NCI-H526 treated with DMSO at 0.1 percent for 48 hours (cell line): Measurements from ENCODE around the gene IL23R.

ENCODE experiments used
- DNase-seq: peaks from one replicate; lab custom pipeline; 2025; lab: John Stamatoyannopoulos, UW

The IL23R gene

DNA sequence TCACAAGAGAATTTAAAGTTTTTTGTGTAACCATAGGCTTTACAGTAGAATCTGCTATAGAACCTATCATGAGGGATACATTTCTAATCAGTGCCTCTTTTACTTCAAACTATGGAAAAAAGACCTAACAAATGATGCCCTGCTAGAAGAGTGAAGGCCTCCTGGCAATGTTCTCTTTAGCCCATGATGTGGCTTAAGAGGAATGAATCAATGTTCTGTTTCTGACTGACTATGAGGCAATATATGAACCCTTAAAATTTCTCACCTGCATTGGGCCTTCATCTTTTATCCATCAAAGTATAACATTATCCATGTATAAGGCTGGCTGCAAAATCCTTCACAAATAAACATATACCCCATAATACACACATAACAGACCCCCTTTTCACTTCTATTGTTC lies 75.8 kb downstream of the IL23R start:
- DNase-seq: no peak

DNA sequence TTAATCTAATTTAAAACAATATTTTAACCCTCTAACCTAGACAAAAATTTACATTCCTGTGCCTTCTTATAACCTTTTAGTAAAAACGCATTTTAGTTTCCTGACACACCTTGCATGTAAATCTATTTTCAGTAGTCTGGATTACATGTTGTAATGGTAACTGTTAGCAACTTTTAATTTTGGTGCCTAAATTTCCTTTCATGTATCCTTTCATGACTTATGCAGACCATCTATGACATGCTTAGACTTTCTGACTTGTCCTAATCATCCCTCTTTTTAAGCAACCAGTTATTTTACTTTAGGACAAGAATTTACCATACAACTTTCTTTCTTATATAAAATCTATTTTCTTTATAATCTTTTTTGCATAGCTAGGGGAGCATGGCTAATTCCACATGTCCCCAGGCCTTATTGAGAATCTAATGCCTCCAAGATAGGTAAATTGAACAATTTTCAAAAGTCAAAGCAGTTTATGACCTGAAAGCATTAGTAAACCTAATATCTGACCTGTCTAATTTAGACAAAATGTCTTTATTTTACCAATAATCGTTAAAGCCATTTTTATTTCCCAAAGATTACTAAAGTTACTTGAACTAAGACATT lies 83.9 kb downstream of the IL23R start:
- DNase-seq: no peak

DNA sequence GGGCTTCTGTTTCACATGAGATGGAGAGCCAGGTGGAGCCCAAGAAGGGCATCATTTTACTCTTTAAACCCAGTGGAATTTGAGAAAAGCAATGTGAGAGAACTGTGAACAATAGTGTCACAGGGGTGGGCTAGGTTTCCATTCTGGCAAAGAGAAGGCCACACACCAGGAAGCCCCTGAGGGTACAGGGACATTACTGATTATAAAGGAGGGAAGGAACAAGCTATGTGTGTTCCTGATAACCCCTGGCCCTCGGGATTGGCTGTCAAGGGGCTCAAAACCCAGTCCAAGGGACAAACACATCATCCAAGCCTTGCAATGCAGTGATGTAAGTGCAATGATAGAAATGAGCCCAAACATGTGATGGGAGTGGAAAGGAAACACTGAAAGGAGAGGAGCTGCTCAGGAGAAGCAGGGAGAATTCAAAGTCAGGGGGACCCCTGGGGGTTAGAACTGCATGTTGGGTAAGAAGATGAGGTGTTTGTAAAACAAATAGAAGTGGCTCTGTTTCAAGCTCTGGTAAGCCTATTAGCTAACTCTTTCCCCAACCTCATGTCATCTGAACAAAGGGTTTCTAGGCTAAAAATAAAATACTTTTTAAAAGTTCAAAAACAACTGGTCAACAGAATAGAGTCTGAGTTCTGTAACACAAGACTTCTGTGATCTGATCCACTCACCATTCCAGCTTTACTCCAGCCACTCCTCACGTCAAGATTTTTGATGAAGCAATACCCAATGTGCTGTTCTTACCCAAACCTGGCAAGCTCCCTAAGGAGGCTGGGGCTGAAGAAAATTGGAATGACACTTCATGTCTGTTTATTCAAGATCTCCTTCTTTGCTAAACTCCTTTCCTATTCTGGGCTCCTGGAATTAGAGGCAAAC lies 90.3 kb downstream of the IL23R start:
- no peak for DNase-seq

DNA sequence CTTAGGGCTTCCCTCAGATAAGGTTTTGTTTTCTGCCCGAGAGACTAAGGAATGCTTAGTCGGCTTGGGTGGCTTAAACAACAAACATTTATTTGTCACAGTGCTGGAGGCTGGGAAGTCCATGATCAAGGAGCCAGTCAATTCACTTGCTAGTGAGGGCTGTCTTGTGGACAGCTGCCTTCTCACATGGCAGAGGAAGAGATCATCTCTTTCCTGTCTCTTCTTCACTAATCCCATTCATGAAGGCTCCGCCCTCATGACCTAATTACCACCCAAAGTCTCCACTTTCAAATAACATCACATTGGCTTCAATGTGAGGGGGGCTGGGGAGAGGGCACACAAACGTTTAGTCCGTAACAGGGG lies 90.9 kb downstream of the IL23R start:
- no peak for DNase-seq

DNA sequence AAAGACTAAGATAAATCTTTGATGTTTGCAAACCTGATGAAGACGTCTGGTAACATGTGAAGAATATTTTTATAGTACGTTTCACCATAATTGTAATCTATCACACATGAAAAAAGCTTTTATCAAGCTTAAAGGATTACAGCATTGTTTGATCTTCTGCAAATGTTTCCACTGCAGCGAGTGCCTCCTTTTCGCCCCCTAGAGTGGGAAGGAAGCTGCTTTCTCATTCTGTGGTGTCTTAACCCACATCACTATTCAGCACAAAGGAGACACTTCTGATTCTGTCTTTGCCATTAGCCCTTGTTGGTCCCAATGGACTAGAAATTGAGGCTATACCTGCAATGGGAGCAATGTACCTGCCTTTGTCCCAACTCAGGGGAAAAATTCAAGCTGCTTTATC lies 95.4 kb downstream of the IL23R start:
- DNase-seq: no peak

DNA sequence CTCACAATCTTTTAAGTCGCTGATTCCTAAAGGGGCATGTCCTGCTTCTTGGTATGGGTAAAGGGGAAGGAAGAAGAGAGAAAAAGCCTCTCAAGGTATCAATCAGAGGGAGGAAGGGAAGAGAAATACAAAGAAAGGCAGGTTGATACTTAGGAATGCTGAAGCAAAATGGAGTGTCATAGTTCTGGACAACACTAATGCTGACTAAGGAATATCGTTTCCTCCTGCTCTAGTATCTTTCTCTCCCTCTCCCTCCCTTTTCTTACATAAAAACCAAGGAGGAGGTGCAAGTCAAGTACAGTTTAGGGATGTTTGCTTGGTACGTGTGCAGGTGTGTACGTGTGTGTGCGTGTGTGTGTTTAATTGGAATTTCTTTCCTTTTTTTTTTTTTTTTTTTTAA lies 96.5 kb downstream of the IL23R start:
- no peak for DNase-seq

DNA sequence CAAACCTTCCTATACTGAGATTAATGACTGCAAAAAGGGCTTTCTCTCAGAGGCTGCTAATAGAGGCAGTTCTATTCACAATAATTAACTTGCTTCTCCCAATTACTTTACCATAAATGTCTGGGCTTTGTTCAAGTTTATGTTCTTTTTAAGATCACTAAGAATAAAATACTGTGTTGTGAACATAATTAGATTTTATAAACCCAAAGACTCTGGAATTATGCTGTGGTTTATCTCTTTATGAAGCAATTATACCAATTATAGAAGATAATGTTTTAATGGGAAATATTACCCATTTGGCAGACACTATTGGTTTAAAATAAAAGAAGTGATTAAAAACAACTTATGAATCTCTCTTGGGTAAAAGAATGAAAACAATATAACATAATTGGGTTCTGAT lies 97.9 kb downstream of the IL23R start:
- DNase-seq: no peak

DNA sequence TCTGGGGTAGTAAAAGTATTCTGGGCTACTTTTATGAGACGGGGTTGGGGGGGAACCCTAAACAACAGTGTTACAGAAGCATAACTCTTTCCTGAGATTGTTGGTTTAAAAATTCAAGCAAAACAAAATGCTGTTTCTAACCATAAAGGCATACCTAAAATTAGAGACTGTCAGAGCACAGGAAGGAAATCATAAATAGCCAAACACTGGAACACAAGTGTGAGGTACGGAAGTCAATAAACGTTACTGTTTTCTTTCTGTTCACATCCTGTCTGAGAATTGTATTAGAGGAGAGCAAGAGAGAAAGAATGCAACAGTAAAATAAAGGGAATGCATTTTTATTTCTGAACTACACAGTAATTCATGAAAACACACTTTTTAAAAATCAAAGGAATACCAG lies 98.6 kb downstream of the IL23R start:
- DNase-seq: no peak

DNA sequence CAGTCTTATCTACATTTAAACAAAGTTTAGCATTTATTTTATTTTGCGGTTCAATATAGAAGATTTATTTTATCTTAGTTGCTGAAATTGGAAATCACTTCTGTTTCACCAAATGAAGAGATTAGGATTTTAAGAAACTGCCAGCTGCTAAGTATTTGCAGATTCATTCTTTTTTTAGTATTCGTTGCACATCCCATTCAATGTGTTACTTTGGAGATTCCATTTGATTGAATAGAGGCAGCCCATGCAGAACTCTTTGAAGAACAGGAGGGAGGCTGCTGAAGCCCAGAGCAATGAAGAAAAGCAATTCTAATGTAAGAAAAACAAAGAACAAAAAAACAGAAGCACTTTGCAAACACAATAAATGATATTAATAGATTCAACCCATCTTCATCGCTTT lies 102.8 kb downstream of the IL23R start:
- no peak for DNase-seq

DNA sequence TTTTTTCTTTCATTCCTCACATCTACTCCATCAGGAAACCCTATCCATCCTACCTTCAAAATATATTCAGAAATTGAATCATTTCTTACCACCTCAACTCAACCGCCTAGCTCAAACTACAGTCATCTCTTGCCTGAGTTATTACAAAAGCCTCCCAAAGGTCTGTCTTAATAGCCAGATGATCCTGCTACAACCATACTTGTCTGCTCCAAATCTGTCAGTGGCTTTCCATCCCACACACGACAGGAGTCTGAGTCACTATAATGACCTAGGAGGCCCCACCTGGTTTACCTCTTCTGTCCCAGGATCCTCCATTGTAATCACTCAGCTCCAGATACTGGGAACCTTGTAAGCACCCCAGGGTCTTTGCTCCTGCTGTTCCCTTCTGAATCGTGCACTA lies 104.3 kb downstream of the IL23R start:
- DNase-seq: no peak

DNA sequence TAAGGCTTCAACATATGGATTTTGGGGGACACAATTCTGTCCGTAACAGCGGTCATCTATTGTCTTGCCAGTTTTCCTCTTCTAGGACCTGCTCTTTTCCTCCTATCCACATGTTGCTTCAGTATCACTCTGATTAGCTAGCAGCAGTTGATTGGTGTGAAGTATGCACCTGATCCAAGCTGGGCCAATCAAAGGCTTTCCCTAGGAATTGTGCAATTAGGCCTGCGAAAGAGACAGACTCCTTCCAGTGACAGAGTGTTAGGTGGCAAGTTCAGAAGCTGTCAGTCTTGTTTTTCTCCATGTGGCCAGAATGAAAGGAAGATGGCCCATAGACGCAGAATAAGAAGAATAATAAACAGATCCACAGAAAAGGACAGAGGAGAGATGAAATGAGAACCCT lies 107.3 kb downstream of the IL23R start:
- DNase-seq: no peak

DNA sequence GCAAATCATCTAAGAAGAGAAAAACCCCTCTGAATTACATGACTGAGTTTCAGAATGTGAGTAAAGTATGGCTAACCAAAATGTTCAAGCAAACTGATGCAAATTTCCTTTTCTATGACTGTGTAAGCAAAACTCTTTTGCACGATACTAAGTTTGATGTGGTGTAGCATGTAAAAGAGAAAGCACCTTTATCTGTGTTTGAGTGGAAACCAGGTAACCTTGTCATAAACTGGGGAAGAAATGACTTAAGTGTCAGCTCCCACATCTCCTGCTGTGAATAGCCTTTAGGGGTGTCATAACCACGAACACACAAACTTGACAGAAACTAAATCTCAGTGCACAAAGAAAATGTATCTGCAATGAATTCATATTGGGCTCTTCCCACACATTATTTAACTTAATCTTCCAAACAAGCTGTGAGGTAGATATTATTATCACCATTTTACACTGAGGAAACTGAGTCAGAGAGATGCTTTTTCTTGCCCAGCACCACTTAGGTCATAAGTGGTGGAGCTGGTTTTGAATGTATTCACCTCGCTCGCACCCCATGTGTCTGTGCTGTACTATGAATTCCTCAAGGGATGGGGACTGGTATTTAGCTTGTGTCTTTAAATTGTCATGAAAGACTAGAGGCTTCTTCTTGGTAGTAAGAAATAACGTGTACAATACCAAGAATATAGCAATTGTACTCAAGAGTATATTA lies 108.5 kb downstream of the IL23R start:
- DNase-seq: peak; percentile 32

DNA sequence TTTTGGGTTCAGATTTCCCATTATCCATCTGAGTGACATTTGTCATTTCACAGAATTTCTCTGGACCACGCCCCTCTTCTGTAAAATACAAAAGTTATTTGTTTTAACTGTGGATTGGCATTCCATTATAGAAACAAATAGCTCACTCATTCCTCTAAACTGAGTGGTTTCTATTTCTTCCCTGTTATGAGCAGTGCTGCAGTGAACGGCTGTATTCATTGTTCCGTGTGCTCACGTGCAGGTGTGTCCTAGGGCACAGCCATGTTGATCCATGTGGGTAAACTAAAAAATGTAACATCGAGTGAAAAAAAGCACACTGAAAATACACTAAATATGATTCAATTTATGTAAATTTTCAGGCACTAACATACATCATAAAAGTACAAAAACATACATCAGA lies 114.4 kb downstream of the IL23R start:
- no peak for DNase-seq

DNA sequence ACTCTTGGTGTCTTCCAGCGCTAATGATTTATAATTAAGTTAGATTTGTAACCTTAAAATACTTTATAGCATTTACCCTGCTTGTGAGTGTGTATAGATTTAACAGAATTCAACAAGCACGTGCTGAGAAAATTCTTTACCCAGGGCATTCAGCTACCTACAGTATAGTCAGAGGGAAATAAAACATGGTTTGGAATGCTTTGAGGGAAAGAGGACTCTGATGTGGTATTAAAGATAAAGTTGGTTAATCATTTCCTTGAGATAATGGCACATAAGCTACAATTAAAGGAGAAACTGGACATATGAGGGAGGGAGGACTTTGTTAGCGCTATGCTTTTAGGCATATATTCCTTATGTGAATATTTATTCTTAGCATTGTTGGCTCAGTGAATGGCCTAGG lies 115.0 kb downstream of the IL23R start:
- DNase-seq: no peak

DNA sequence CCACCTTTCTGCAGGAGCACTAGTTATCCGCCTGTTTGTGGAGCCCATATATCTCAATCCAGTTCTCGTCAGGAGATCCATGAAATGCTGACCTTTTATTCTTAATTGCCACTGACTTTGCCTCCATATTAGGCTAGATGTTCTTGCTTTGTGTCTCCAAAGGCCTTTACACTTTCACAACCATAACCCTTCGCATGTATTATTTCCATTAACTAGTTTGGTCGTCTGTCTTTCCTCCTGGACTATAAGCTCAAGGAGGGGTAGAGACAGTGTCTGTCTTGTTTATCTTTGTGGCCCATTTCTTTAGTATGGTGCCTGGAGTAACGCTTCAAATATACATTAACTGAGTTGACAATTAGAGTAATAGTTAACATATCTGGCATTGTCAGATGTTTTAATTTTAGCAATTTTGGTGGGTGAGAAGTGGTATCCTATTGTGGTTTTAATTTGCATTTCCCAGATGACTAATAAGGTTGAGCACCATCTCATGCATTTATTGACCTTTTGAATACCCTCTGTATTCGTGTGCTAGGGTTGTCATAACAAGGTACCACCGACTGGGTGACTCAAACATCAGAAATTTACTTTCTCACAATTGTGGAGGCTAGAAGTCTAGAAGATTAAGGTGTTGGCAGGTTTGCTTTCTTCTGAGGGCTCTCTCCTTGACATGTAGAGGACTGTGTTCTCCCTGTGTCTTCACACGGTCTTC lies 119.7 kb downstream of the IL23R start:
- DNase-seq: no peak

DNA sequence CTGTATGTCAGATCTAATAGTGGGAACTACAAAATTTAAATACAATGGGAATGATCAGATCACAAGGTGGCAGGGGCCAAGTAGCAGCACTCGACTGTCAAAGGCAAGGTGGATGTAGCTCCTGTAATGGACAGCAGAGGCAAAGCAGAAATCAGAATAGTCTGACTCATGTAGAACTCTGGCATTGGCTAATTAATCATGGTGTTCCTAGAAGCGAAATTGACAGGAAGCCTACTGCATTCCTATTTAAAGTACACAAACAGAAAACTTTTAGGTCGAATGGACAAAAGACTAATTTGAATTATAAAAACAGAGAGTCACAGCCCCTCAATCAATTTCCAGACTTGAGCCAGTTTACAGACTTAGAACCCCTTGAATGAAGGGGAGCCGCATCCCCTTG lies 124.0 kb downstream of the IL23R start:
- no peak for DNase-seq

DNA sequence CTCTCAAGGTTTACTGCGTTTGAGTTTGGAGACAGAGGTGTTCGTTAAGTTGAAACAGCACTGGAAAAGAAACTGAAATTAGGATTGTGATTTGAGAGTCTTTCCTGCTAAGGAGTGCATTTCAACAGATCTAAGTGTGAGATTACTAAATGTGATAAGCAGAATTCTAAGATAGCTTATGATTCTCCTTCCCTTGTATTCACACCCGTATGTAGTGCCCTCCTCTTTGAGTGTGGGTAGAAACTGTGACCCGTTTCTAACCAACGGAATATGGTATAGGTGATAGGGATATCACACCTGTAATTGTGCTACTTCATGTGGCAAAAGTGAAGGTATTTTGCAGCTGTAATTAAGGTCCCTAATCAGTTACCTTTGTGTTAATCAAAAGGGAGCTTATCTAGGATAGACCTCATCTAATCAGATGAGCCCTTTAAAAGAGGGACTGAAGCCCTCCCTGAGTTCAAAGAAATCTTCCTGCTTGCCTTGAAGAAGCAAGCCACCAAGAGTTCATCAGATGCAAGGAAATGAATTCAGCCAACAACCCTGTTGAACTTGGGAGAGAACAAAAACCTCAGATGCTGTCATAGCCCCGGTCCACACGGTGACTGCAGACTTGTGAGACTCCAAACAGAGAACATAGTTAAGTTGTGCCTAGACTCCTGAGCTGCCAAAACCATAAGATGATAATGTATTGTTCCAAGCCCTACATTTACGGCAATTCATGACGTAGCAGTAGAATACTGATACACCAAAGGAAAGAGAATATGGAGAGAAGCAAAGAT lies 128.8 kb downstream of the IL23R start:
- no peak for DNase-seq

DNA sequence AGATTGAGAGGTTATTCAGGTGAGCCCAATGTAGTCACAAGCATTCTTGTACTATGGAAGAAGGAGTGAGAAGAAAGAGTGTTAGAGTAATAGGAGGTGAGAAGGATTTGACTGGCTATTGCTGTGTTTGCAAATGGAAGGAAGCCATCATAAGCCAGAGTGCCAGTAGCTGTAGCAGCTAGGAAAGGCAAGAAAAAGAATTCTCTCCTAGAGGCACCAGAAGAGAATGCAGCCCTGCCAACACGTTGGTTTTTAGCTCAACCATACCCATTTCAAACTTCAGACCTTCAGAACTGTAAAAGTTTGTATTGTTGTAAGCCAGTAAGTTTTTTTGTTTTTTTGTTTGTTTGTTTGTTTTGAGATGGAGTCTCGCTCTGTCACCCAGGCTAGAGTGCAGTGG lies 132.5 kb downstream of the IL23R start:
- DNase-seq: peak; percentile 17

DNA sequence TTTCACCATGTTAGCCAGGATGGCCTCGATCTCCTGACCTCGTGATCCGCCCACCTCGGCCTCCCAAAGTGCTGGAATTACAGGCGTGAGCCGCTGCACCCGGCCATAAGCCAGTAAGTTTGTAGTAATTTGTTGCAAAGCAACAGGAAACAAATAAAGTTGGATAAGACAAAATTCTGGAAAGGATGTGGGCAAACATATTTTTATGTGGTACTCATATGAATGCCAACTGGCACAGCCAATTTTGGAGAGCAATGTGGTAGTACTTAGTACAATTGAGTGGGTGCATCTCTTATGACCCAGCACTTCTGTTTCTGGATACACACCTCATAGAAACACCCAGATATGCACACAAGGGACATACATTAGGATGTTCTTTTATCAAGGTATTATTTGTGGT lies 133.0 kb downstream of the IL23R start:
- no peak for DNase-seq

DNA sequence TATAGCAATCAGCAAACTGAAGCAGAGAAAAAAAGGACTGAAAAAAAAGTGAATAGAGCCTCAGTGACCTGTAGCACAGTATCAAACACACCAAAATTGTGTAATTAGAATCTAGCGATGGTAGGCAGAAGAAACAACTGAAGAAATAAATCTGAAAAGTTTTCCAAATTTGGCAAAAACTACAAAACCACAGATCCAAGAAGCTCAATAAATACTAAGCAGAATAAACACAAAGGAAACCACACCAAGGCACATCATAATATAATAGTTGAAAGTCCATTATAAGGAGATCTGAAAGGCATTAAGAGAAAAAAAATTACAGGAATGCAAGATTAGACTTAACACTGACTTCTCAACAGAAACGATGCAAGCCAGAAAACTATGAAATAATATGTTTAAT lies 134.3 kb downstream of the IL23R start:
- no peak for DNase-seq

DNA sequence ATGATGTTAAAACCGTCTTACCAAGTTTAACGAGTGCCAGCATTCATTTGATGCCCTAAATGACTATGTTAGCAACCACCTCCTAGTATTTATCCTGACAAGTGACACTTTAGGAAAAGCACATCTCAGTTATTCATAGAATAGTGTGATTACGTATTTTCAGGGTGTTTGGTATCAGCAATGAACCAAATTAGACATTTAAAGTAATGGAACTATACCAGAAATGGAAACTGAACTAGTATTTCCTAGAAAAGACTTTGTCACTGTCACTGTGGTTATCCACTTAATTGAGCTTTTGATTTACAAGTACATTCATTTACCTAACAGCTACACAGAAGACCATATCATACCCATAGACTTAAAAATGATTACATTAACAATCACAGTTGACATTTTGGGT lies 137.8 kb downstream of the IL23R start:
- DNase-seq: no peak

DNA sequence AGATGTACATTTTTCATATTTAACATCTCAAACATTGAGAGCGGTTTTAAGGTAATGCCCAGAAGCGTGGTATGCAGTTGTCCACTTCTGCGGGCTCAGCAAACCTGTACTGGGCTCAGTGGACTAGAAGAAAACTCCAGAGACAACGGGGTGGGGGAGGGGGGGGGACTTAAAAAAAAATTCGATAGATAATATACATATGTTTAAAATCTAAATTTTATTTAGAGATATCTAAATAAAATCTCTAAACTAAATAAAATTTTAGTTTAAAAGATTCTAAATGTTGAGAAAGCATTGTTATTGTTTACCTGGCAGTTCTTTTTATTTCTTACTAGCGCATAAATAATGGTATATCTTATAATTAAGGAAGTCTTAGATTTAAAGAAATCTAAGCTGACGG lies 140.3 kb downstream of the IL23R start:
- no peak for DNase-seq
